Activated gamma-delta T cell treated with Interleukin-2 at 50 U/mL for 16 hours (primary cell): ENCODE data around the gene TMEM26.
"Not testable (repeated sequence)": the region's sequence is repeated elsewhere in the genome, so short reads cannot be mapped to it uniquely, and the experiment has no call there.

Experiments used
- DNase-seq: peaks from one replicate; pipeline ENCODE4 v3.0.0-alpha.2; 2020

The TMEM26 gene

GRCh38 chr10:61398366-61399129 is 54.6 kb downstream of the TMEM26 start:
- no peak for DNase-seq

GRCh38 chr10:61397175-61397986 is 55.8 kb downstream of the TMEM26 start:
- DNase-seq, result no peak

- DNase-seq, result no peak
Observed at GRCh38 chr10:61391281-61391680, 61.9 kb downstream of the TMEM26 start.

DNA sequence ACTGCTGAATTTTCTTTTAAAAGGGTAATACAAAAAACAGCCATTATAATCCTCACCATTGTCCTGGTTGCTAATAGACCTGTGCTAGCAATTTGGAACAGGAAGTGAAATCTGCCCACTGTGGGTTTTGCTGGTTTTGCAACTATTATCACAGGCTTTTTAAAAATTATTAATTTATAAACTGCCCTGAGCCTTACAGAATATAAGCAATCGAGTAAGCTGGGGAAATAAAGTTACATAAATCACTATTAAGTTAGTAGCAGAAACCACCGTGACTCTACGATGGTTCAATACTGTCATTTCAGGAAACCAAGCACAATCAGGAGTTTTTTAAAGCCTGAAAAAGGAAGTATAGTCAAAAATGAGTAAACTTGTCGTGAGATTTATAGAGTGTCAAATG is 62.3 kb downstream of the TMEM26 start:
- DNase-seq, result no peak

- no peak for DNase-seq
Observed at GRCh38 chr10:61389887-61390286, 63.3 kb downstream of the TMEM26 start.

- DNase-seq, result not testable (repeated sequence)
Observed at GRCh38 chr10:61388986-61389385, 64.2 kb downstream of the TMEM26 start.

GRCh38 chr10:61385231-61386001 is 67.8 kb downstream of the TMEM26 start:
- DNase-seq, result no peak

DNA sequence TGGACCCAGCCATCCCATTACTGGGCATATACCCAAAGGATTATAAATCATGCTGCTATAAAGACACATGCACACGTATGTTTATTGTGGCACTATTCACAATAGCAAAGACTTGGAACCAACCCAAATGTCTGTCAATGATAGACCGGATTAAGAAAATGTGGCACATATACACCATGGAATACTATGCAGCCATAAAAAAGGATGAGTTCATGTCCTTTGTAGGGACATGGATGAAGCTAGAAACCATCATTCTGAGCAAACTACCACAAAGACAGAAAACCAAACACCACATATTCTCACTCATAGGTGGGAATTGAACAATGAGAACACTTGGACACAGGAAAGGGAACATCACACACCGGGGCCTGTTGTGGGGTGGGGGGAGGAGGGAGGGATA is 72.0 kb downstream of the TMEM26 start:
- not testable (repeated sequence) for DNase-seq

GRCh38 chr10:61378865-61379264 is 74.3 kb downstream of the TMEM26 start:
- DNase-seq, result no peak

DNA sequence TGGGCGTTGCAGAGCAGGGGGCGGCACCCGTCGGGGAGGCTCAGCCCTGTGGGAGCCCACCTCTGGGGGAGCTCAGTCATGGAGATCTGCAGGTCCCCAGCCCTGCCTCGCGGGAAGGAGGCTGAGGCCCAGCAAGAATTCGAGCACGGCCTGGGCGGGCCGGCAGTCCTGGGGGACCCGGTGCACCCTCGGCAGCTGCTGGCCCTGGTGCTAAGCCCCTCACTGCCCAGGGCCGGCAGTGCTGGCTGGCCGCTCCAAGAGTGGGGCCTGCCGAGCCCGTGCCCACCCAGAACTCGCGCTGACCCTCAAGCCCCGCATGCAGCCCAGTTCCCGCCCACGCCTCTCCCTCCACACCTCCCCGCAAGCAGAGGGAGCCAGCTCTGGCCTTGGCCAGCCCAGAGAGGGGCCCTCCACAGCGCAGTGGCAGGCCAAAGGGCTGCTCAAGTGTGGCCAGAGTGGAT is 76.2 kb downstream of the TMEM26 start:
- DNase-seq, result no peak

DNA sequence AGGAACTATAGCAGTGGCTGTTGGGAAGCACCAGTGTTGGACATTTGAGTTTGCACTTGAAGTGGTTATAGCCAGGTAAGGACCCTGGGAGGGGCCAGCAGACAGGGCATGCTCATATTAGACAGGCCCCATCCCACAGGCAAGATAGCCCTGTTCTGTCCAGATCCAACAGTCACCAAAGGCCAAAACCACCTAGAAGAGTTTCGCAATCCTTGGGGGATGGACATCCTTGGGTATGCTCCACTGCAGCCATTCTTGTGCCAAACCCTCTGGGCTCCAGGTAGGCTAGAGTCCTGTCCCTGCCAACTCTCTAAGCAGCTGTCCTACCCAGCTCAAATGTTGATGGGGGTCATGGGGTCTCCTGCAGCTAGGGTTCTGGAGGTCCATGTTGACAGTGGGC is 76.8 kb downstream of the TMEM26 start:
- DNase-seq, result no peak

DNA sequence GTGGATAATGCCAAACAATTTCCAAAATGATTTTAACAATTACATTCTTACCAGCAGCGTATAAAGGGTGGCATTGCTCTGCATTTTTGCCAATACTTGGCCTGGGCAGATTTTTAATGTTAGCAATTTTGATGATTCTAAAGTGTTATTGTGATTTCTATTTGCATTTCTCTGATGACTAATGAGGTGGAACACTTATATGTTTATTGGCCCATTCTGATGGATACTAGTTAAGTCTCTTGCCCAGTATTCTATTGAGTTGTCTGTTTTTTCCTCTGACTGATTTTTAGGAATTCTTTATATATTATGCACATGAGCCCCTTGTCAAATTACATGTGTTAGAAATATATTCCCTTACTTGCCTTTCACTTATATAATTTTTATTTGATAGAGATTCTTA is 86.8 kb downstream of the TMEM26 start:
- DNase-seq, result no peak

- no peak for DNase-seq
Observed at GRCh38 chr10:61364619-61365018, 88.6 kb downstream of the TMEM26 start.

- DNase-seq, result no peak
Observed at GRCh38 chr10:61363006-61363405, 90.2 kb downstream of the TMEM26 start.

- DNase-seq, result no peak
Observed at GRCh38 chr10:61359452-61359851, 93.7 kb downstream of the TMEM26 start.

DNA sequence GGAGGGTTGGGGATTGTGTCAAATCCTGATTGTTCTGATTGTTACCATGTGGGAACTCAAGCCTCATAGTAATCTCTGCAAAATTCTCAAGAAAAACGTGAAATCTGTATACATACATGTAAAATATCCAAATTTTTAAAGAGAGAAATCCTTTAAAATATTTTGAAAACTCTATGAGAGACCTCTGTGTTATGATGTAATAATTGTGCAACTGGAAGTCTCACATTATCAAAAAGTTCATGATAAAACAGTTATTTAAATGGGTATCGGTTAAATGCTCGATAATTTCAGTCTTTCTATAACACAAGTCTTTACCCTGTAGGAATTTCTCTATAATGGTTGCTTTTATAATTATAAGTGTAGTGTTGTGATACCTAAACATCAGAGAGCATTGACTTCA is 95.5 kb downstream of the TMEM26 start:
- no peak for DNase-seq
